HEK293T (cell line): Measurements from ENCODE around the gene SCN1A.
"Not testable (repeated sequence)": the region's sequence is repeated elsewhere in the genome, so short reads cannot be mapped to it uniquely, and the experiment has no call there.

Experiments used
- CTCF ChIA-PET: fragments of 350-600 bp; formaldehyde crosslinking; extraction: SDS; loops from one replicate; lab custom pipeline; 2021; ENCODE audit warnings: antibody characterized with exemption, inconsistent platforms; lab: Yijun Ruan, JAX
- POLR2A ChIA-PET: fragments of 350-600 bp; formaldehyde crosslinking; extraction: SDS; loops from one replicate; lab custom pipeline; 2020; ENCODE audit warnings: antibody characterized with exemption, inconsistent platforms; lab: Yijun Ruan, JAX
- DNase-seq: peaks from one replicate; pipeline ENCODE4 v3.0.0; 2012; ENCODE audit warnings: mixed read lengths; ENCODE audit errors: extremely low spot score
- ARNT ChIP-seq: fragments of 450-650 bp; IDR thresholded peaks from 2 replicates; pipeline ENCODE4 v1.6.1; 2017; ENCODE audit warnings: mild to moderate bottlenecking
- BHLHE40 ChIP-seq: fragments of 450-650 bp; IDR thresholded peaks from 2 replicates; pipeline ENCODE4 v1.6.1; 2016; ENCODE audit warnings: mild to moderate bottlenecking, moderate library complexity, borderline replicate concordance
- CTBP1 ChIP-seq: fragments of 450-650 bp; IDR thresholded peaks from 2 replicates; pipeline ENCODE4 v1.6.1; 2016; ENCODE audit warnings: borderline replicate concordance
- ELF4 ChIP-seq: fragments of 450-650 bp; IDR thresholded peaks from 2 replicates; pipeline ENCODE4 v1.6.1; 2017; ENCODE audit warnings: antibody characterized with exemption
- FOXA1 ChIP-seq: fragments of 450-650 bp; IDR thresholded peaks from 2 replicates; pipeline ENCODE4 v1.6.1; 2016; ENCODE audit warnings: mild to moderate bottlenecking
- FOXK2 ChIP-seq: fragments of 450-650 bp; IDR thresholded peaks from 2 replicates; pipeline ENCODE4 v1.6.1; 2016; ENCODE audit warnings: mild to moderate bottlenecking
- FOXM1 ChIP-seq: fragments of 450-650 bp; IDR thresholded peaks from 2 replicates; pipeline ENCODE4 v1.6.1; 2017; ENCODE audit warnings: mild to moderate bottlenecking, borderline replicate concordance
- HDGF ChIP-seq: fragments of 450-650 bp; IDR thresholded peaks from 2 replicates; pipeline ENCODE4 v1.6.1; 2017; ENCODE audit warnings: antibody characterized with exemption, borderline replicate concordance
- L3MBTL2 ChIP-seq: fragments of 450-650 bp; conservative IDR thresholded peaks from 2 replicates; pipeline ENCODE4 v1.6.1; 2016; ENCODE audit warnings: mild to moderate bottlenecking
- LEF1 ChIP-seq: fragments of 450-650 bp; IDR thresholded peaks from 2 replicates; pipeline ENCODE4 v1.6.1; 2017; ENCODE audit warnings: mild to moderate bottlenecking, borderline replicate concordance
- NFRKB ChIP-seq: fragments of 450-650 bp; IDR thresholded peaks from 2 replicates; pipeline ENCODE4 v1.6.1; 2016; ENCODE audit warnings: mild to moderate bottlenecking, moderate library complexity
- SP1 ChIP-seq: fragments of 450-650 bp; IDR thresholded peaks from 2 replicates; pipeline ENCODE4 v1.6.1; 2017
- SUZ12 ChIP-seq: fragments of 450-650 bp; IDR thresholded peaks from 2 replicates; pipeline ENCODE4 v1.6.1; 2016; ENCODE audit warnings: mild to moderate bottlenecking
- TARDBP ChIP-seq: fragments of 450-650 bp; IDR thresholded peaks from 2 replicates; pipeline ENCODE4 v1.6.1; 2016
- ZNF384 ChIP-seq: fragments of 450-650 bp; IDR thresholded peaks from 2 replicates; pipeline ENCODE4 v1.6.1; 2016
- TF ChIP-seq, protein P1 (sequence below): fragments of 450-650 bp; IDR thresholded peaks from 2 replicates; pipeline ENCODE4 v1.6.1; 2016

SCN1A gene

DNA sequence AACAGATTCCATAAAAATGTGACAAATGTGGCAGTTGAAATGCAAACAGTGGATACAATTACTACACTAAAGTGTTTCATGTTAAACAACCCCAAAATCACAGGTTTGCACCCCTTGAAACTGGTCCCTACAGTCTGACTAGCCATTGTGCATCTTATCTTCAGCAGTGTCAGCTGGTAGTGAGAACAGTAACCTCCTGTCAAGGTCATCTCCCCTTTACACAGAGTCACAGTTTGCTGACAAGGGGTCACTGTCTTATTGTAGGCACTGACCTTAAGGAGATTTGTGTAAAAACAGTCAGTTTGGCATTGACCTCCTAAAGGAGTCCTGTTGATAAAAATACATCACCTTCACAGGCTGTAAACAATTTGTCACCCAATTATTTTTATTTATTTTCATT is 137.0 kb downstream of the SCN1A start:
- POLR2A ChIA-PET, result no interaction called here
- no peak for DNase-seq
- TF ChIP-seq, protein P1, sequence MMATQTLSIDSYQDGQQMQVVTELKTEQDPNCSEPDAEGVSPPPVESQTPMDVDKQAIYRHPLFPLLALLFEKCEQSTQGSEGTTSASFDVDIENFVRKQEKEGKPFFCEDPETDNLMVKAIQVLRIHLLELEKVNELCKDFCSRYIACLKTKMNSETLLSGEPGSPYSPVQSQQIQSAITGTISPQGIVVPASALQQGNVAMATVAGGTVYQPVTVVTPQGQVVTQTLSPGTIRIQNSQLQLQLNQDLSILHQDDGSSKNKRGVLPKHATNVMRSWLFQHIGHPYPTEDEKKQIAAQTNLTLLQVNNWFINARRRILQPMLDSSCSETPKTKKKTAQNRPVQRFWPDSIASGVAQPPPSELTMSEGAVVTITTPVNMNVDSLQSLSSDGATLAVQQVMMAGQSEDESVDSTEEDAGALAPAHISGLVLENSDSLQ, result no peak
- TF ChIP-seq NFRKB (no peak), ELF4 (no peak), LEF1 (no peak), CTBP1 (no peak)
- CTCF ChIA-PET, result no interaction called here

DNA sequence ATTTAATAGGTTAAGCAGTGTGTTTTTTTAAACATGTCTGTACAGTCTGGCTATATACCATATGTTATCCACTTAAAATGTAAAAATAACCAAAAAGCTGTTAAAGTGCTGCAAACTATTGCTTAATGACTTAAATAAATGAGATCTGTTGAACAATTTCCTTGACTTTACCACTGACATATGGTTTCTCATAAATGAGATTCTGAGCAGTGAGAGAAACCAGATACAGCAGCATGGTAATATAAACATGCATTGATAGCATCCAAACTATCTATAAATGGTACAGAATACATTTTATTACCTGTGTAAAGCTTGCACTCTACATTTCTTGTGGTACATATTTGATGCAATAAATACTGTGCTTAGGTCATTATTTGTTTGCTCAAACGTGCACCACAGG is 138.0 kb downstream of the SCN1A start:
- POLR2A ChIA-PET, result no interaction called here
- TF ChIP-seq SP1 (no peak), FOXA1 (no peak), LEF1 (no peak), FOXM1 (no peak), FOXK2 (no peak), SUZ12 (no peak), ELF4 (no peak), HDGF (no peak), NFRKB (no peak), ARNT (no peak), TARDBP (no peak), BHLHE40 (no peak), L3MBTL2 (no peak), ZNF384 (no peak), CTBP1 (no peak)
- CTCF ChIA-PET, result no interaction called here
- no peak for DNase-seq

DNA sequence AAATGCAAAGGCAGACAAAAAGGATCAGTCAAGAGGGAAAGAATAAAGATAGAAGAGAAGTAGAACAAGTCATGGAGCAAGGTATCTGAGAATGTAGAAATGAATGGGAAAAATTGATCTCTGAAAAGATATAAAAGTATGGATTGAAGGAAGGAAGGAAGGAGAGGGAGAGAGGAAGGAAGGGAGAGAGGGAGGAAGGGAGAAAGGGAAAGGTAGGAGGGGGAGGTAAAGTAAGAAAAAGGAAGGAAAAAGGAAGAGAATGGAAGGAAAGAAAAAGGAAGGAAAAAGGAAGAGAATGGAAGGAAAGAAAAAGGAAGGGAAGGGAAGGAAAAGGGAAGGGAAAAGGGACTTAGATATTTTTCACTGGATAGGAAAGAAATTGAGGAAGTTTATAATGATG is 142.7 kb downstream of the SCN1A start:
- ChIA-PET POLR2A (no interaction called here), CTCF (no interaction called here)
- TF ChIP-seq ELF4 (no peak), FOXA1 (no peak), BHLHE40 (no peak), FOXM1 (no peak), HDGF (no peak), TARDBP (no peak), SP1 (no peak), NFRKB (no peak), FOXK2 (no peak), LEF1 (no peak), ZNF384 (no peak), ARNT (no peak), CTBP1 (no peak), SUZ12 (no peak), L3MBTL2 (no peak)
- TF ChIP-seq, protein P1, result no peak
- DNase-seq, result no peak

DNA sequence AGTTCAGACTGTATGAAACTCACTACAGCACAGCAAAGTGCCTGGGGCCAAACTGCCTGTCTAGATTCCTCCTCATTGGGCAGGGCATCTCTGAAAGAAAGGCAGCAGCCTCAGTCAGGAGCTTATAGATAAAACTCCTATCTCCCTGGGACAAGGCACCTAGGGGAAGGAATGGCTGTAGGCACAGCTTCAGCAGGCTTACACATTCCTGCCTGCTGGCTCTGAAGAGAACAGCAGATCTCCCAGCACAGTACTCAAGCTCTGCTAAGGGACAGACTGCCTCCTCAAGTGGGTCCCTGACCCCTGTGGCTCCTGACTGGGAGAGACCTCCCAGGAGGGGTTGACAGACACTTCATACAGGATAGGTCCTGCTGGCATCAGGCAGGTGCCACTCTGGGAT is 155.7 kb downstream of the SCN1A start:
- CTCF ChIA-PET, DNase-seq, POLR2A ChIA-PET: not testable (repeated sequence)

DNA sequence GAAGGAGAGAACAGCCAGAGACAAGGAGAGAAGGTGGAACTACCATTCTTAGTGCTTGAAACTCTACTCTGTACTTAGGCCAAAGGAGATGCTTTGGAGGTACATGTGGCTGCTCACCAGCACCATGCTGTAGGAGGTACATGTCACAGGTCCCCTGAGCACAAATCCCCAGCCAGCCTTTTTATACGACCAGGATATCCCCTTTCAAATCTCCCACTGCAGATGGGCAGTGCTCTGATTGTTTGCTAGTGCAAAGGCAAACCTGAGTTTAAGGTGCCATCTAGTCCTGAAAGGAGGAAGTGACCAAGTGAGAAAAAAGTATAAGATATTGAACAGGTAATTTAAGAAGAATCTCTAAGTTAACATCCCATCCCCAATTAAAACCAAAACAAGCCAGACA is 157.2 kb downstream of the SCN1A start:
- ChIA-PET CTCF (interaction anchor here (0.6 kb wide), 1 partner anchor 87 kb away, joined by 3 read pairs; no protein-coding TSS in a partner anchor), POLR2A (interaction anchor here (0.8 kb wide), 1 partner anchor 17 kb away, joined by 3 read pairs; the partner anchor contains the start of gene TTC21B)
- no peak for DNase-seq
- TF ChIP-seq ZNF384, result no peak
- TF ChIP-seq NFRKB, result no peak
- no peak for TF ChIP-seq FOXM1
- TF ChIP-seq L3MBTL2, result no peak
- no peak for TF ChIP-seq BHLHE40
- no peak for TF ChIP-seq CTBP1
- no peak for TF ChIP-seq TARDBP
- TF ChIP-seq, protein P1, result no peak
- no peak for TF ChIP-seq ARNT
- TF ChIP-seq FOXA1, result no peak
- no peak for TF ChIP-seq HDGF
- no peak for TF ChIP-seq SUZ12
- TF ChIP-seq FOXK2, result no peak
- TF ChIP-seq ELF4, result no peak
- no peak for TF ChIP-seq SP1
- no peak for TF ChIP-seq LEF1

DNA sequence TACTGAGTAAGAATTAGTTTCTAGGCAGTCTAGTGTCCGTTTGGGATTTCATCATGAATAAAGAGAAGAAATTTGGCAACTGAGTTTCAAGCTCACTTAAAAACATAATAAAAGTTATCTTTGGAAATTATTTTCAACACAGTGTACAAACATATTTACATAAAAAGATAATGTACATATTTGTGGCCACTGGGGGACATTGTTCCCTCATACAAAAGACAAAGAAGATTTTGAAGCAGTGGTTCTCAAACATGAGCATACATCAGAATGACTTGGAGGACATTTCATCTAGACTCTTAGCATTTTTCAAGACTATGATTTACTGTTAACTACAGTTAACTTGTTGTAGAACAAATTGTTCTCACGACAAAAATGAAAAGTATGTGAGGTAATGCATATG is 158.6 kb downstream of the SCN1A start:
- no peak for TF ChIP-seq TARDBP
- no peak for TF ChIP-seq CTBP1
- no peak for TF ChIP-seq BHLHE40
- TF ChIP-seq SP1, result no peak
- TF ChIP-seq LEF1, result no peak
- TF ChIP-seq ARNT, result no peak
- no peak for TF ChIP-seq FOXK2
- no peak for TF ChIP-seq ELF4
- no peak for TF ChIP-seq SUZ12
- no peak for TF ChIP-seq HDGF
- TF ChIP-seq FOXA1, result no peak
- no peak for TF ChIP-seq FOXM1
- no peak for TF ChIP-seq L3MBTL2
- no peak for TF ChIP-seq NFRKB
- TF ChIP-seq, protein P1, result no peak
- TF ChIP-seq ZNF384, result no peak
- no peak for DNase-seq
- ChIA-PET POLR2A (no interaction called here), CTCF (no interaction called here)
